ENCODE results near the gene DIPK1A.

The DIPK1A gene

GRCh38 chr1:92817986-92818764 is 143.1 kb downstream of the DIPK1A start:
- TF ChIP-seq ZNF670 (tag by site-specific recombination; IDR thresholded peaks at IDR 0.05; ENCODE audit: low read depth) (no peak), ZNF335 (tag by site-specific recombination; conservative IDR thresholded peaks at IDR 0.05) (0 out of 2 replicates have a peak, but pooled peaks have one; percentile 25), ZXDB (tag by site-specific recombination; IDR thresholded peaks at IDR 0.05) (no peak), ZNF654 (tag by site-specific recombination; IDR thresholded peaks at IDR 0.05; ENCODE audit: low read depth) (peak; percentile 16; the same call in 1 of the 2 replicates), ZNF544 (tag by site-specific recombination; IDR thresholded peaks at IDR 0.05) (no peak), CTCF (tag by site-specific recombination; IDR thresholded peaks at IDR 0.05) (peak; percentile 27; the same call in 1 of the 2 replicates), WT1 (tag by site-specific recombination; IDR thresholded peaks at IDR 0.05) (no peak), ZNF837 (tag by site-specific recombination; IDR thresholded peaks at IDR 0.05) (no peak), ZNF518A (tag by site-specific recombination; conservative IDR thresholded peaks at IDR 0.05; ENCODE audit: low read depth) (no peak)
- Histone ChIP-seq H3K36me3 (ENCODE audit: control insufficient read depth in 2 of 2, insufficient read depth in 1 of 2, low read length in 2 of 2) (no peaks in the 10 kb centered on the region), H3K9me3 (ENCODE audit: control insufficient read depth, insufficient read depth, low read depth, low read length) (no peaks in the 10 kb centered on the region), H3K27ac (ENCODE audit: extremely low read depth, low read depth, low read length) (no peak overlapping the region), H3K4me3 (ENCODE audit: low read depth, low read length) (no peak overlapping the region), H3K4me1 (ENCODE audit: control insufficient read depth, insufficient read depth, low read length) (no peaks in the 10 kb centered on the region)
- CTCF ChIA-PET, result interaction anchor here (0.5 to 2.6 kb wide), 33 partner anchors 10 to 1019 kb away, joined by 3 to 32 read pairs (median 4); partner anchors contain the start of genes EVI5 and RPL5
- POLR2A ChIA-PET, result interaction anchor here (1.4 to 2.6 kb wide), 2 partner anchors 14 to 33 kb away, joined by 4 to 19 read pairs; partner anchors contain the start of genes EVI5 and RPL5

- ChIA-PET POLR2A (interaction anchor here (1.4 kb wide), 1 partner anchor 32 kb away, joined by 4 read pairs; the partner anchor contains the start of gene EVI5), CTCF (interaction anchor here (0.6 to 2.6 kb wide), 12 partner anchors 11 to 1299 kb away, joined by 3 to 16 read pairs (median 5); partner anchors contain the start of gene RPL5)
- no peak overlapping the region for H3K4me3 ChIP-seq (ENCODE audit: low read depth, low read length)
- H3K9me3 ChIP-seq (ENCODE audit: control insufficient read depth, insufficient read depth, low read depth, low read length), result no peaks in the 10 kb centered on the region
- H3K27ac ChIP-seq (ENCODE audit: extremely low read depth, low read depth, low read length), result no peak overlapping the region
- H3K36me3 ChIP-seq (ENCODE audit: control insufficient read depth in 2 of 2, insufficient read depth in 1 of 2, low read length in 2 of 2), result no peaks in the 10 kb centered on the region
- H3K4me1 ChIP-seq (ENCODE audit: control insufficient read depth, insufficient read depth, low read length), result no peaks in the 10 kb centered on the region
- TF ChIP-seq ZNF426 (tag by site-specific recombination; IDR thresholded peaks at IDR 0.05) (no peak), PRDM10 (tag by site-specific recombination; IDR thresholded peaks at IDR 0.05) (no peak), ZNF132 (tag by site-specific recombination; IDR thresholded peaks at IDR 0.05; ENCODE audit: borderline replicate concordance) (no peak), ZNF747 (tag by site-specific recombination; IDR thresholded peaks at IDR 0.05) (no peak), ZNF280D (tag by site-specific recombination; IDR thresholded peaks at IDR 0.05) (no peak), ZBTB48 (tag by site-specific recombination; IDR thresholded peaks at IDR 0.05) (no peak), MYNN (tag by site-specific recombination; IDR thresholded peaks at IDR 0.05; ENCODE audit: borderline replicate concordance) (no peak), ZBTB17 (tag by site-specific recombination; IDR thresholded peaks at IDR 0.05) (no peak), PRDM1 (tag by site-specific recombination; IDR thresholded peaks at IDR 0.05) (no peak), ZNF292 (tag by site-specific recombination; IDR thresholded peaks at IDR 0.05; ENCODE audit: borderline replicate concordance, low read depth) (no peak)
Measured at GRCh38 chr1:92817137-92817697, 144.0 kb downstream of the DIPK1A start.

Measured in HEK293 (cell line).